ENCODE results near the gene RARG. TPM values are rescaled to one million over a fixed set of nuclear protein-coding genes. Genes with fewer than 3 reads are reported as not detected.

Gene RARG
- total and polyA plus RNA-seq, 2 of the 8 experiments (the other 6 are each of a cell fraction or from before 2014, with no cell fraction given): 68.6 to 68.9 TPM

DNA sequence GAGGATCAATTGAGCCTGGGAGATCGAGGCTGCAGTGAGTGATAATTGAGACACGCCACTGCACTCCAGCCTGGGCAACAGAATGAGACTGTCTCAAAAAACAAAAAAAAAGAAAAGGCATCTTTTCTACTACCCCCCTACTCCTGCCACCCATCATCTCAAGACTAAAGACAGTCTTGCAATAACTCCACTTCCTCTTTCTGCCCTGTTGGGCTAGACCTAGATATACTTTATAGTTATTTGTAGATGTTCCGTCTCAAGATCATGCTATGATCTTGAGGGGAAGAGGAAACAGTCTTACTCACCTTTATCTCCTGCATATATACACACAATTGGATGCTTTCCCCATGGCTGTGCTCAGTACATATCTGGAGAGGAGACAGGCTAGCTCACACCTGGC lies 24.0 kb upstream of the RARG start:
- CTCF ChIA-PET (ENCODE audit: partially characterized antibody): interaction anchor here (0.5 to 23.0 kb wide), 7 partner anchors 8 to 163 kb away, joined by 3 to 654 read pairs (median 5); partner anchors contain the start of gene ESPL1

More for the DNA sequence above, 24.0 kb upstream of the RARG start:
- no peak overlapping the region for H2AK5ac ChIP-seq (ENCODE audit: low read depth, low read length)
- H3K79me1 ChIP-seq (ENCODE audit: low read depth, low read length): no peaks in the 10 kb centered on the region
- H2BK20ac ChIP-seq (ENCODE audit: low read length): no peak overlapping the region
- H3K4me1 ChIP-seq (replicated peaks in 1 of 4; ENCODE audit: control insufficient read depth in 3 of 4, insufficient read depth in 4 of 4, low read length in 3 of 4): peaks cover 0 to 11% (median 3%) of the 10 kb centered on the region in 4 experiments; a peak in 5 of 7 replicates
- H3K9ac ChIP-seq (replicated peaks in 1 of 4; ENCODE audit: extremely low read depth in 1 of 4, low read depth in 3 of 4, low read length in 3 of 4): no peak overlapping the region; a peak in 1 of 7 replicates
- H2BK5ac ChIP-seq (ENCODE audit: low read depth, low read length): no peak overlapping the region
- H3K36me3 ChIP-seq (ENCODE audit: control insufficient read depth in 2 of 4, insufficient read depth in 4 of 4, low read length in 3 of 4): peaks cover 0 to 4% (median 0%) of the 10 kb centered on the region in 4 experiments; a peak in 1 of 8 replicates
- no peak overlapping the region for H2BK120ac ChIP-seq (replicated peaks; ENCODE audit: low read depth, low read length)
- no peaks in the 10 kb centered on the region for H4K20me1 ChIP-seq (replicated peaks in 1 of 2; ENCODE audit: control insufficient read depth in 1 of 2, insufficient read depth in 2 of 2, low read length in 2 of 2)
- TF ChIP-seq NRF1 (IDR thresholded peaks at IDR 0.05; ENCODE audit: low read depth, low read length) (no peak), FOSL1 (IDR thresholded peaks at IDR 0.05; ENCODE audit: insufficient read depth, low read depth, low read length) (no peak), CEBPB (IDR thresholded peaks at IDR 0.05; ENCODE audit: low read depth, low read length) (no peak), POU5F1 (IDR thresholded peaks at IDR 0.05; ENCODE audit: low read depth, low read length) (no peak), PHF8 (conservative IDR thresholded peaks at IDR 0.05; ENCODE audit: low read depth, low read length) (no peak), RXRA (IDR thresholded peaks at IDR 0.05; ENCODE audit: insufficient read depth, low read depth, low read length) (no peak), EP300 (IDR thresholded peaks at IDR 0.05; ENCODE audit: borderline replicate concordance in 1 of 2, low read depth in 2 of 2, low read length in 2 of 2) (no peak), BRCA1 (IDR thresholded peaks at IDR 0.05; ENCODE audit: low read depth, low read length) (no peak), SP4 (IDR thresholded peaks at IDR 0.05; ENCODE audit: low read length) (no peak), SAP30 (IDR thresholded peaks at IDR 0.05; ENCODE audit: insufficient read depth, insufficient replicate concordance, low read length) (no peak), SRF (IDR thresholded peaks at IDR 0.05; ENCODE audit: low read depth, low read length) (no peak), SIX5 (IDR thresholded peaks at IDR 0.05; ENCODE audit: low read depth, low read length) (no peak)
- FAIRE-seq: no peak
- peaks cover 0 to 15% of the 10 kb centered on the region in 2 experiments; a peak in 1 of 4 replicates for H3K79me2 ChIP-seq (ENCODE audit: control insufficient read depth in 1 of 2, insufficient read depth in 2 of 2, low read length in 2 of 2)
- DNase-seq (ENCODE audit: low read depth in 1 of 2, low spot score in 2 of 2): no peak
- no peak overlapping the region for H2BK12ac ChIP-seq (ENCODE audit: low read depth, low read length)
- no peak overlapping the region for H3K4ac ChIP-seq (replicated peaks; ENCODE audit: insufficient read length, low read depth, low read length)
- no peak overlapping the region for H4K91ac ChIP-seq (replicated peaks; ENCODE audit: insufficient read length, low read length)
- H2AFZ ChIP-seq (ENCODE audit: low read length): no peak overlapping the region
- H3K56ac ChIP-seq (replicated peaks; ENCODE audit: insufficient read length, low read depth, low read length): no peak overlapping the region
- 98% methylated on average over 3 of the region's 3 CpGs; no CpG with 5 or more reads in 1 of the 2 experiments for WGBS, 2 experiments (ENCODE audit: extremely low coverage in 1 of 2, insufficient coverage in 1 of 2, insufficient read length in 1 of 2, insufficient replicate concordance in 2 of 2, low coverage in 1 of 2, low lambda C conversion rate in 2 of 2, missing lambda C conversion rate in 1 of 2)
- no peak overlapping the region for H3K4me2 ChIP-seq (ENCODE audit: insufficient read depth in 1 of 2, low read depth in 2 of 2, low read length in 2 of 2)
- no peak overlapping the region for H2BK15ac ChIP-seq (ENCODE audit: low read length)
- no peaks in the 10 kb centered on the region for H3K9me3 ChIP-seq (ENCODE audit: insufficient read depth in 2 of 2, low read depth in 1 of 2, low read length in 1 of 2)
- no peak overlapping the region for H3K23ac ChIP-seq (ENCODE audit: insufficient read length)
- POLR2A ChIA-PET (ENCODE audit: partially characterized antibody): interaction anchor here (2.9 kb wide), 1 partner anchor 39 kb away, joined by 11 read pairs; the partner anchor contains the start of gene PFDN5
- H3K14ac ChIP-seq (ENCODE audit: insufficient read length): no peak overlapping the region
- no peak overlapping the region for H3K18ac ChIP-seq (ENCODE audit: extremely low read depth, low read length)
- H4K5ac ChIP-seq (ENCODE audit: insufficient read length, low read depth, low read length): no peak overlapping the region
- no peaks in the 10 kb centered on the region for H3K27me3 ChIP-seq (replicated peaks in 1 of 4; ENCODE audit: control insufficient read depth in 3 of 4, extremely low read depth in 1 of 4, insufficient read depth in 3 of 4, low read length in 3 of 4)
- no peak overlapping the region for H4K8ac ChIP-seq (ENCODE audit: extremely low read depth, insufficient read depth, low read length)
- H3K4me3 ChIP-seq (ENCODE audit: extremely low read depth in 1 of 4, insufficient read depth in 2 of 4, low read depth in 3 of 4, low read length in 4 of 4): no peak overlapping the region
- H3K23me2 ChIP-seq (ENCODE audit: low read depth, low read length): peaks cover 7% of the 10 kb centered on the region; the same call in 1 of the 2 replicates
- no peak overlapping the region for H3K27ac ChIP-seq (ENCODE audit: low read depth, low read length)
